H1 (cell line): ENCODE results near the gene SCYL1. TPM values are rescaled to one million over a fixed set of nuclear protein-coding genes. Genes with fewer than 3 reads are reported as not detected.
A peak's percentile ranks its signal among the peaks of the same experiment; 100 is the strongest.

Experiments
- CHD1 ChIP-seq: IDR thresholded peaks from 2 replicates; pipeline ENCODE4 v1.6.1; 2012; ENCODE audit warnings: low read depth, low read length, improper control_type of control experiment
- CHD7 ChIP-seq: fragments of 300-600 bp; sonication (generic); IDR thresholded peaks from 2 replicates; pipeline ENCODE4 v1.7.1; 2012; ENCODE audit warnings: low read length, moderate library complexity, mild to moderate bottlenecking, inconsistent platforms; ENCODE audit not compliant: insufficient replicate concordance
- JUND ChIP-seq: IDR thresholded peaks from 2 replicates; pipeline ENCODE4 v1.6.1; 2011; ENCODE audit warnings: mild to moderate bottlenecking, improper control_type of control experiment, low read length
- SP1 ChIP-seq: IDR thresholded peaks from 2 replicates; pipeline ENCODE4 v1.6.1; 2011; ENCODE audit warnings: low read depth, low read length
- polyA plus RNA-seq, 7 experiments: library from polyadenylated mRNA; depleted of rRNA in 3 of 7; stranded (reverse) in 5 of 7; unstranded in 2 of 7; fragments of >200 nt in 5 of 7; fragments of 200-250 nt in 2 of 7; gene quantifications; 1 replicate in 5 of 7; 2 replicates in 1 of 7; 4 replicates in 1 of 7; pipeline versions ENCODE4 v1.2.1 to v1.2.3, GENCODE V29; 2011 to 2013; ENCODE audit warnings: missing spikeins in 2 of 7, mixed read lengths in 2 of 7
- total RNA-seq: library from RNA; stranded (reverse); fragmentation: NEBNext Ultra II Directional; extraction: Animal tissue kit (Norgen Biotek cat#: 25700); gene quantifications from 2 replicates; pipeline ENCODE4 v1.2.1, GENCODE V29; 2021

Gene SCYL1
- total and polyA plus RNA-seq, 2 of the 8 experiments (the other 6 are each of a cell fraction or from before 2014, with no cell fraction given): 59.8 to 77.7 TPM

- TF ChIP-seq CHD7 (peak; percentile 42), SP1 (0 out of 2 replicates have a peak, but pooled peaks have one; percentile 15), JUND (no peak), CHD1 (peak; percentile 79)
Observed at GRCh38 chr11:65499713-65500386, 25.0 kb upstream of the SCYL1 start (continued).
